Activated CD4-positive, CD25-positive, alpha-beta regulatory T cell treated with anti-CD3 and anti-CD28 coated beads, Interleukin-2, amount 50 U/mL, for 16 hours (primary cell): ENCODE results near the gene SMIM38.

Source experiments
- DNase-seq: peaks from one replicate; pipeline ENCODE4 v3.0.0-alpha.2; 2020; ENCODE audit warnings: low read depth, low spot score

The SMIM38 gene

DNA sequence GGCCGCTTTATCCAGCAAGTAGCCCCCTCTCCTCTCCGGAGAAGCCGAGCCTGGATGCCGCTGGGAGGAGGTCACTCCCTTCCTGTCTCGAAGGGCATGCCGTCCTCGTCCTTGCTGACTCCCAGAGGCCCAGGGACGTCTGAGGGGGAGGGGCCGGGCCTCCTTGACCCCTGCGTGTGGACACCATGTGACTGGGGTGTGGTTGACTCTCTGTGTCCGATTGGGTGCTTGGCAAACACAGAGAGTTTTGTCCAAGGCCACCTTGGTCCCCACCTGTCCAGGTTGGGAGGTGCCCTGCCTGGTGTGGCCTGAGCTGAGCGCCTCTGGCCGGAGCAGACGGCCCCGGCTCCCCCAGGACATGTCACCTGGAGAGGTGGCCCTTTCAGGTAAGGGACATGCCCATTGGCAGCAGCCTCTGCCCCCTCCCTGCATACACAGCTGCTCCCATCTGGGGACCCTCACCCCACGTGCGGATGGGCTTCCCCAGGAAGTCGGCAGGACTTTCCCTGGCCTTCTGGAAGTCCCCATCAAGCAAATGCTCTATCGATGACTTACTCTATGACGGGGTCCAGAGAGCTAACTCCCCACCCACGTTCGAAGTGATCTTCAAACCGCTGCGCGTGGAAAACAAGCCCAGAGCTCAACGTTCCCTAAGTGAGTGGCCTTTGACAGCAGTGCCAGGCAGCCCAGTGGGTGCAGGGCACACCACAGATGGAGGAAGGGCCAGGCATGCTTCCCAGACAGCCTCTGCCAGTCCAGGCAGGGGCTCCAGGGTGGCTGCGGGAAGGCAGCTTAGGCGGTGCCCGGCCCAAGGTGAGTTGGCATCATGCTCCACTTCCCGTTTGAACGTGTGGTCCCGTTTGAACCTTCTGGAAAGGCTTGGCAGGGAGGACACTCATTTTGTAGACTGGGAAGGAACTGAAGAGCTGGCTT, at the start of gene SMIM38:
Gene SMIM38 (plus strand): TSS at position 634 of the 933 bp plus-strand sequence. CDS start 1,912 bp downstream, outside the sequence.
- DNase-seq, result no peak

DNA sequence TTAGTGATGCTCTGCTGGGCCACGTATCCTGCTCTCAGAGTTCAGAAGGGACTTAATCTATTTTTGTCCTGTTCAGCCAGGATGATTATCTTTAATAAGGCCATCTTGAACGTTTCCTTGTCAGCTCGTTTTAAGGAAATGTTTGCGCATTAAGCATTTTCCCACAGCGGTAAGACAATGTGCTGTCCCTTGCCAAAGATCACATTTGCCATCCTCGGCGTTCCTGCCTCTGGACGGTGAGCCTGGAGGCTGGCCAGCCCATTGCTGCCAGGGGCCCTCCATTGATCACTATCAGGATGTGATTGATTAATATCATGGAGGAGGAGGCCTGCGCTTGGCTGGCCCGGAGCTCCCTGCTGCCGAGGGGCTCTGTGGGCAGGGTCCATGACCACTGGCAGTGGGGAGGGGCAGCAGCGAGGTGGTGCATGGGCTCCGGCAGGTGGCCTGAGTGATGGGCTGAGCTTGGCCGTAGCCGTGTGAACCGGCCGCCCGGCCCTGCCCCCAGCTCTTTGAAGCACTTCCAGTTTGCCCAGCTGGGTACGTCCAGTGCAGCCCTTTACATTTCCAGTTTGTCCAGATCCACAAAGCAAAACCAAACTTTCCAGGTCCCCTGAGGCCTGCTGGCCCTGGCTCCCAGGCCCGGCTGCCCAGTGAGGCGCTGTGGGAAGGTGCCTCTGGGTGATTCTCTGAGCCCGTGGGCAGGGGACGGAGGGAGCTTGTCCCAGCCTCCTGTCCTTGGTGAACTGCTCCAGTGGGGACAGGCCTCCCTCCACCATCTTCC, 49.5 kb upstream of the SMIM38 start:
- no peak for DNase-seq

DNA sequence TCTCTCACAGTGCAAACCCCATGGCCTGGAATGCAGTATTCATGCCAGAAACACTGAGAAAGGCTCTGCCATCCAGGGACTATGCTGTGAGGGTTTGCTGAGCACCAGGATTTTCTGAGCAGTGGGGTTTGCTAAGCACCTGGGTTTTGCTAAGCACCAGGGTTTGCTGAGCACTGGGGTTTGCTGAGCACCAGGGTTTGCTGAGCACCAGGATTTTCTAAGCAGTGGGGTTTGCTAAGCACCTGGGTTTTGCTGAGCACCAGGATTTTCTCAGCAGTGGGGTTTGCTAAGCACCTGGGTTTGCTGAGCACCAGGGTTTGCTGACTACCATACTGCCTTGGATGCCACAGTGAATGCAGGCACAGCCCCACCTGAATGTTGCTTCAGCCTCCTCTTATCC, 48.3 kb upstream of the SMIM38 start:
- DNase-seq, result no peak

DNA sequence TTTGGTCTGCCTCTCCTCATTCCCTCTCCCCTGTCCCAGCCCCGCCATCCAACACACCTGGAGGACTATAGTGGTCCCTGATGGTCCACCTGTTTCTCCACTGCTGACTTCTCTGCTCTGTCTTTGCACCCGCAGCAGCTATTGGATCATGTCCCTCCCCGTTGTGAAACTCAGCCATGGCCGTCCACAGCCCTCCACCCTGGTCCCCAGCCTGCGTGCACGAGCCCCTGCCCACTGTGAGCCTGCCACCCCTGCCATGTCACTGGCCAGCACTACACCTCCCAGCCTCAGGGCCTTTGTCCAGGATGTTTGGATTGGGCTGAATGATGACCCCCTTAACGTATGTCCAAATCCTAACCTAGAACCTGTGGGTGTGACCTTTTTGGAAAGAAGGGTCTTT, 47.7 kb upstream of the SMIM38 start:
- no peak for DNase-seq

DNA sequence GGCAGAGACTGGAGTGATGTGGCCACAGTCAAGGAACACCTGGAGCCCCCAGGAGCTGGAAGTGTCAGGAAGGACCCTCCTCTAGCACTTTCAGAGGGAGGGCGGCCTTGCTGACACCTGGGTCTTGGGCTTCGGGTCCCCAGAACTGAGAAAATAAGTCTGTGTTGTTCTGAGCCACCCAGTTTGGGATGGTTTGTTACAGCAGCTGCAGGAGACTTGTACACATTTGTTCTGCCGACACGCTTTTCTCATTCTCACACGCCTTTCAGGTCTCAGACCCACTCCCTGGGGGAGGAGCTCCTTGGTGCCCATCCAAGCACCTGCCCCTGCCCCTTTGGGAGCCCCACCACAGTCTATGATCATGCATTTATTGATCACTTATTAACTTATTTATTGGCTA, 47.2 kb upstream of the SMIM38 start:
- DNase-seq, result no peak

DNA sequence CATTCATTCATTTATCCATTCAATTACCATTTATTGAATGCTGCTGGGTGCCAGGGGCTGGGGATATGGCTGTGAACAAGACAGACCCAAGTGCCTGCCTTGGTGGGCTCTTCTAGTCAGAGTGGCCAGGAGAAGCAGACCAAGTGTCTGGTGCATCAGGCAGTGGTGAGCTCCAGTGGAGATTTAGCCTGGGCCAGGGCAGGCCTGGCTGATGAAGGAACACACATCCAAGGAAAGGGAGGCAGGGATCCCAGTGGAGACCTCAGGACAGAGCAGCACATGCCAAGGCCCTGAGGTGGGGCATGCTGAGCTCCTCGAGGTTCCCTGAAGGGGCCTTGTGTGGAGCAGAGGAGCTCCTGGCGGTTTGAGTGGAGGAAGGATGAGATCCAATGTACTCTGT, 46.6 kb upstream of the SMIM38 start:
- no peak for DNase-seq

DNA sequence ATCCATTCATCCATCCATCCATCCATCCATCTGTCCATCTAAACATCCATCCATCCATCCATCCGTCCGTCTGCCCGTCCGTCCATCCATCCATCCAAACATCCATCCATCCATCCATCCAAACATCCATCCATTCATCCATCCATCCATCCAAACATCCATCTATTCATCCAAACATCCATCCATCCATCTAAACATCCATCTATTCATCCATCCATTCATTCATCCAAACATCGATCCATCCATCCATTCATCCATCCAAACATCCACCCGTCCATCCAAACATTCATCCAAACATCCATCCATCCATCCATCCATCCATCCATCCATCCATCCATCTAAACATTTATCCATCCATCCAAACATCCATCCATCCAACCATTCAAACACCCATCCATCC, 45.3 kb upstream of the SMIM38 start:
- DNase-seq, result no peak

DNA sequence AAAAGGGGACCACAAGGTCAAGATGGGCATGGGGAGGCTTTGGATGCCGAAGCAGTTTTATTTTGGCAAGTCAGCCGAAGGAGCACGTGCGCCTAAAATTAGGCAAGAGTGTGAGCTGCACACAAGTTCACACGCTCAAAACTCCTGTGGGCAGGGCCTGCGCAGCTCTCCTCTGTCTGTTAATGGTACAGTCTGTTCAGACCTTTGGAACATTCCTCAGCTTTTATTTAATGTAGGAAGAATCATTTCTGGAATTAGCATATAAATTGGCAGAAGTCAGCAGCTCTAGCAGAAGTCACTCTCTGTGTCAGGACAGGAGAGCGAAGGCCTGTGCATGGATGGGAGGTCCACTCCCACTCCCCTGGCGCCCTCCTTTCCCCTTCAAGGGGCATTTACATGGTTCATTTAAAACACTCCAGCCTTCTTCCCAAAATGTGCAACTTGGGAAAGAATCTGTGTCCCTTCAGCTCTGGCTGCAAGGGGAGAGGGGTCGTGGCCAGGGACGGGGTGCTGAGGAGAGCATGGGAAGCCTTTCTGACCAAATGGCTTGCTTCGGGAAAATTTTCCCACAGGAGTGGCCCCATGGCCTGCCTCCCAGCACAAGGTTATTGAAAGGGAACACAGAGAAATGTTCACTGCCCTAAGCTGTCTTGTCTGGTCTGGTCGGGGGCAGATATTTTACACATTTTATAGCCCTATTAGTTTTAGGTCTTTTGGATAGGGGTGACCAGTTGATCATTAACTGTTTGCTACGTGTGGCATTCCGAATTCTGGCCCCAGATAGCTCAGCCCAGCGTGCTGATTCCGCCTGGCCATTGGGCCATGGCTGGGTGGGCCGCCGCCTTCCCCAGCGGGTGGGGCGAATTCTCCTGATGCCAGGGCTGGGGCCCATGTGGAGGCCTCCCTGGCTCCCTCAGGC, 43.9 kb upstream of the SMIM38 start:
- DNase-seq, result no peak

DNA sequence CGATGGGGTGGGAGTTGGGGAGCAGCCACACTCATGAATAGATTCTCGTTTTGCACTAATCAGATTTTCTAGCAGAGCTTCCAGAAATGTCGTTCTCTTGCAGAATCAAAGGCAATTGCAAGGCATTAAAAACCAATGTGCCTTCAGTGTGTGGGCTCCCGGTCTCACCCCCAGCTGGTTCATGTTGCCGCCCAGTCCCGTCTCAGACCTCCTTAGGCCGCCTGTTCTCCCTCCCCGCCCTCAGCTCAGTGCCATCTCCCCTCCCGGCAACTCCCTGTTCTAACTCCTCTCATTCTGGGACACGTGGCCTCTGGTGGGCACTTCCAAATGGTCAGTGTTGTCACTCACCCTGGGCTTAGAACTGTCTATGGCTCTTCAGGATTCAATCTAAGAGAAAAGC, 42.5 kb upstream of the SMIM38 start:
- no peak for DNase-seq

DNA sequence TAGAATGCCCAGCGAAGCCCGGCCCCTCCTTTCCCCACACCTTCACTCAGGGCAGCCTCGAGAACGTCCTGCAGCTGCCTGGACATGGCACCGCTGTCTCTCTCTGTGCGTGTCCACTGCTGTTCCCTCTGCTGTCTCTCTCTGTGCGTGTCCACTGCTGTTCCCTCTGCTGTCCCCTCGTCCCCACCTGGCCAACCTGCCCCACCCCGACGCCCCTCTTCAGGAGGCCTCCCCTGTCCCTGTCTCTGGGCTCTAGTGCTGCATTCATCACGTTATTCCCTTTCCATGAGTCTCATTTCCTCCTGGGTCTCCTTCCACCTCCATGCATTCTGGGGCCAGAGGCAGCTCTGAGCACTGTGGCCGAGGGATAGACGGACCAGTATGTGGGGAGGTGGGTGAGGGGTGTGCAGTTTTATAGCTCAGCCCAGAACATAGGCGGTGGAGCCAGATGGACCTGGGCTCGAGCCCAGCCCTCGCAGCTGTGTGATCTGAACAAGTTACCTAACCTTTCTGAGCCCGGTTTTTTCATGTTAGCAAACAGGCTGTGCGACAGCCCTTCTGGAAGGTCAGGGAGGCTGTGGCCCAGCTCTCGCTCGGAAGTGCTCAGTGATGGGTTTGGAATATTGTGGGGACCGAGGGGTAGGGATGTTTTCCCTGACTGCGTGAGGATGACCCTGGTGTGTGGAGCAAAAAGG, 41.9 kb upstream of the SMIM38 start:
- no peak for DNase-seq

DNA sequence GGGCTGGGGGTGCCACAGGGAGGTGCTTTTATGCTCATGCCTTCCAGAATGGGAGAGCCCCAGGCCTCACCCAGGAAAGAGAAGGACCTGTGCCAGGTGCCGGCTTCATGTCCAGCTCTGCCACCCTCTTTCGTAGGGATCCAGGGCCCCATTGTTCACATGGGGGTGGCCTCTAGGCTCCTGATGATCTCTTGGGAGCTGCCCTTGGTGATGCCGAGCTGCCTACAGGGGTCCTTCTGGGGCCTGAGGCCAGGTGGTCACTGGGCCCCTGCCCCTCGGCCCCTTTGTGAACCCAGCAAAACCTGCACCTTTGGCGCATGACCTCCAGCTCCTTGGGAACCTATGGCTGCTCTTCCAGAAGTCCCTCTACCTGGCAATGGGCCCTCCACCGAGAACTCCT, 41.4 kb upstream of the SMIM38 start:
- no peak for DNase-seq

DNA sequence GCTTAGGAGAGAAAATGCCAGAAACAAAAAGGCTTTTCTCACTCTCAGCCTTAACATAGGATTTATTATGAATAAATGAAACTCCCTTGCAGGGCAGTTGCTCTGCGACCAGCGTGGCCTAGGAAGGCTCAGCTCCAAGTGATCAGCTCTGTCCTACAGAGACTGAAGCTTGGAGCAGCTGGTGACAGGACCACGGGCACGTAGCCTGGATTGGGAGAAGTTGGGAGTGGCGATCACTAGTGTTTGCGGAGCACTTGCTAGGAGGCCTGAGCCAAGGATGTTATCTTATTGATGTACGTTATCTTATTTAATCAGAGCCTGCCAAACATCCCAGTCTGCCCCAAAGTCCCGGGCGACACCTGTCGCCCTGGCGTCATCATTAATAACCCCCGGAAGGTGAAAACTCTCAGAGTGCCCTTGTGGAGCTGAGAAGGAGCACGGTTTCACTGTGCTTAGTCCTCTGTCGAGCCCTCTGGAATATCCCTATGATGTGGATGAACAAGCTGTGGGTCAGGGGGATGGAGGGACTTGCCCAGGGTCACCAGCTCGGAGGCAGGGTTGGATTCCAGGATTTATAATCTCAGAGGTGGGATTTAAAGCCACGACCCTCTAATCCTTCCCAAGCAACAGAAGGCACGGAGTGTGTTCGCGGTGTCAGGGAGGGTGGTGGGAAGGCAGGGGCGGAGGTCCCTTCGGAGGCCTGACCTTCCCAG, 40.8 kb upstream of the SMIM38 start:
- DNase-seq, result no peak

DNA sequence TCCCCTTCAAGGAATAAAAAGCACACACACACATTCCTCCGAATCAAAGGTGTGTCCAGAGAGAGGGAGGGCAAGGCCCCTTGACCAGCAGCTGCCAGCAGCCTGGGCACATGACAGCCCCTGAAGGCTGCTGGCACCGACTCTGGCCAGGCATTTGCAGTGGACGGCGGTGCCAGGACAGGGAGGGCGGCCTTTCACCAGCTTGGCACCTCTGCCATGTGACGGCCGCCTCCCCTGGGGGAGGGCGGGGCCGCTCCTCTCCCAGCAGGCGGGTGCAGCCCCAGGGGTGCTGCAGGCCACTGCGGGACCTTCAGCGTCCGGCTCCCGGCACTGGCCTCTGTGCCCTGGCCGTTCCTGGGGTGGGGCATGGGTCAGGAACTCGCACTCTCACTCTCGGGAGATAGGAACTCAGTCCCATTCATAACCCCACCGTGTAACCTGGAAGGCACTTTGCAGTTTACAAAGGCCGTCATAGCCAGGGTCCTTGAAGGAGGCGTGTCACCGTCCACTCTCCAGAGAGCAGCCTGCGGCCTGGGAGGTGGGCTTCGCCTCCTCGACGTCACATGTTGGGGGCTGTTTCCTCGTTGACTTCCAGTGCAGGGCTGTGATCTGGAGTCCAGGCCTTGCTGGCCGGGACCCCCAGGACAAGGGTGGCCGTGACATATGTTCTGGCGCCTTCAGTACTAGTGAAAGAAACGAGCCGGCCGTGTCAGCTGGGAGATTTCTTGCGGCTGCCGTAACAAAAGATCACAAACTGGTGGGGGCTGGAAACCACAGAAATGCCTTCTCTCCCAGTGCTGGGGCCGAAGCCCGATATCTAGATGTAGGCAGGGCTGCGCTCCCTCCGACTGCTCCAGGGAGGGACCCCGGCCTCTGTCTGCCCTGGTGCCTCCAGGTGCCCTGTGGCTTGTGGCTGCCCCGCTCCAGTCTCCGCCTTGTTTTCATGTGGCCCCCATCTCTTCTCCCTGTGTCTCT, 39.9 kb upstream of the SMIM38 start:
- no peak for DNase-seq

DNA sequence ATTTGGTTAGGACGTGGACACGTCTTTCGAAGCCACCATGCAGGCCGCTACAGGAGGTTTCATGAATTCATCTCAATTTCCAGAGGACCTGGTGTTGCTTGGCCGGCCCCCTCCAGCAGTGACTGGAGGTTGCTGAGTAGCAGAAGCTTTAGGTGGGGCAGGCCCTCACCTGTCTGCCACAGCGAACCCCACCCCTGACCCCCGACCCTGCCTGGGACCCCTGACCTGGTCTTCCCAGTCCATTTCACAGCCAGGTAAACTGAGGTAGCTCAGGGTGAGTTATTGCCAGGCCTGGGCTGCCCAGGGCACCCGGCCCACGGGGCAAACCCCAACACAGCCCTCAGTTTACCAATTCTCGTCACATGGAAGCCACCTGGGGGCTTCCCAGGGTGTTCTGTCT, 39.1 kb upstream of the SMIM38 start:
- no peak for DNase-seq

DNA sequence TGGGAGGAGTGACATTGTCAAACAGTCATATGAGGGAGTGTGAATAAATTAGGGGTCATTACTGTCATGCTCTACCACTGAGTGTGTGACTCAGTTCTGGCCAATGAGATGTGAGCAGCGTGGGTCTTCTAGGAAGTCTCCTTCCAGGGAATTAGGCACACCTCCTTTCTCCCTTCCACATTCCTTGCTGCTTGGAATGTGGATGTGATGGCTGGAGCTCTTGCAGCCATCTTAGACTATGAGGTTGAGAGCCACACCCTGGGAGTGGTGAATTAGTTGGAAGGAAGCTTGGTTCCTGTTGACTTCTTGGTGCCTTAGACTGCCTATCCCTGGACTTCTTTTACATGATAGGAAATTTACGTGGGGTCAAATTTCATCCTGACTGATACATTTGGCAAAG, 36.5 kb upstream of the SMIM38 start:
- DNase-seq, result no peak

DNA sequence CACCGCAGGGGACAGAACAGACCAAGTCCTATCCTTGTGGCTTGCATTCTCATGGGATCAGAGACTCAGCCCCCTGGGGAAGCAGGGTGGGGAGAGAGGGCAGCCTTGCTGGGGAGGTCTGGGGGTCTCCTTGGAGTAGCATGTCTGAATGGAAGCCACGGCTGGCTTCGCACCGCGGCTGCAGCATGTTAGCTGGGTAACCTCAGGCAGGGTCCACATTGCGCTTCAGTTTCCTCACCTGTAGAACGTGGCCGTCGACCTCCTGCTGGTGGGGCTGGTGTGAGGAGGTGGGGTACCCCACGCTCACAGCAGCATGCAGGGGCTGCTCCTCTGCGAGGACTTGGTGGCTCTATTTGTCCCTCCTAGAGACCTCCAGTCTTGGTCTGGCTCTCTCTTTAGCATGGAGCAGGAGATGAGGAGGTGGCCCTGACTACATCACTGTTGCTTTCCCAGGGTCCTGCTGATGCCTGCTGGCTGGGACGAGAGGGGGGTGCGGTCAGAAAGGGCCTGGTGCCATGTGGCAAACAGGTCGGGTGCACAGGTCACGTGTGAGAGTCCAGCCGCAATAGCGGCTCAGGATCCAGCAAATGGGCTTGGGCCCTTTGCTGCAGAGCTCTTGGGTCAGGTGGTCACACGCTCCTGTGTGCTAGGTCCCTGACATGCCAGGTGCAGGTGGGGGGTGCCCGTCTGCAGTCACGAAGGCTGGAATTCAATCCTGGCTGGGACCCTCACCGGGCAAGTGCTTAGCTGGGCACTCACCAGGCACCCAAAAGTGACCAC, 35.4 kb upstream of the SMIM38 start:
- no peak for DNase-seq

DNA sequence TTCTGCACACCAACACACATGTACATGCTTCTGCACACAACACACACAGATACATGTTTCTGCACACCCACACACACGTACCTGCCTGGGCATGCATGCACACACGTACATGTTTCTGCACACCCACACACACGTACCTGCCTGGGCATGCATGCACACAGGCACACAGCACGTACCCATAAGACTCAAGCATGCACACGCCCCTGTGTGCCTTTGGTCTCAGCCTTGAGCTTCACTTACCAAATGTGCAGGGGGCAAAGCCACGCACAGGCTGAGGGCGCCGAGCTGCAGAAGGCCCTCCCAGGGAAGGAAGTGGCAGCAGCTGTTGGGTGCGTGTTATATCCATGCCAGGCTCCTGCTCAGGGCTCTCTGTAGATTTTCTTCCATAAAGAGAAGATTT, 34.7 kb upstream of the SMIM38 start:
- DNase-seq, result no peak

DNA sequence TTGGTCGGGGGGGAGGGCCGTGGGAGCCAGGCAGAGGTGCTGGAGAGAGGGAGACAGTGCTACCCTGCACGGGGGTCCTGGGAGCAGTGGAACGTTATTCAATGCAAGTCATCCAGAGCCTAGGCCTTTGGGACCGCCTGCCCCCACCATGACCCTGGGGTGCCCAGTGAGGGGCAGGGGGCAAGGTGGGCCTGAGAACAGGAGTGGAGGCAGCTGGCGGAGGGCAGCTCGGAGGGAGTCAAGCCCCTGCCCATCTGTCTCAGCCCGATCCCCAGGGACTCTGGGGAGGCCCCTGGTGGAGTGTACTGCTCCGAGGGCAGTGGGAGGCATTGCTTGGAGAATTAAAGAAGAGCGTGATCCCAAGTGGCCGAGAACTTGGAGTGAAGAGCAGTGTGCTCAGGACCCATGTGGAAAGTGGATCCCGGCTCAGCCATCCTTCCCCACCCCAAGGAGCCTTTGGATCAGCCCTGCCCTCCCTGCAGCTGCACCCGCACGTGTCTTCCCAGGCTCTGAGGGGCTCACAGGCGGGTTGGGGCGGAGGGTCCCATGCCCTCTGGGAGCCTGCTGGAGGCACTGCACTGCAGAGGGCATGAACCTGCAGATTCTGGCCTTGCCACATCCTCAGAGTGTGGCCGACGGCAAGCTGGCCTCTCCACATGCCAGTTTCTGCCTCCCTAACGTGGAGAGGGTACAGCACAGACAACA, 34.0 kb upstream of the SMIM38 start:
- no peak for DNase-seq
